KG1 (cell line): Measurements from ENCODE around the gene SLC6A16.
"Not testable (repeated sequence)": the region's sequence is repeated elsewhere in the genome, so short reads cannot be mapped to it uniquely, and the experiment has no call there.

Experiments
- DNase-seq: peaks from one replicate; lab custom pipeline; 2025; lab: John Stamatoyannopoulos, UW

SLC6A16 gene

DNA sequence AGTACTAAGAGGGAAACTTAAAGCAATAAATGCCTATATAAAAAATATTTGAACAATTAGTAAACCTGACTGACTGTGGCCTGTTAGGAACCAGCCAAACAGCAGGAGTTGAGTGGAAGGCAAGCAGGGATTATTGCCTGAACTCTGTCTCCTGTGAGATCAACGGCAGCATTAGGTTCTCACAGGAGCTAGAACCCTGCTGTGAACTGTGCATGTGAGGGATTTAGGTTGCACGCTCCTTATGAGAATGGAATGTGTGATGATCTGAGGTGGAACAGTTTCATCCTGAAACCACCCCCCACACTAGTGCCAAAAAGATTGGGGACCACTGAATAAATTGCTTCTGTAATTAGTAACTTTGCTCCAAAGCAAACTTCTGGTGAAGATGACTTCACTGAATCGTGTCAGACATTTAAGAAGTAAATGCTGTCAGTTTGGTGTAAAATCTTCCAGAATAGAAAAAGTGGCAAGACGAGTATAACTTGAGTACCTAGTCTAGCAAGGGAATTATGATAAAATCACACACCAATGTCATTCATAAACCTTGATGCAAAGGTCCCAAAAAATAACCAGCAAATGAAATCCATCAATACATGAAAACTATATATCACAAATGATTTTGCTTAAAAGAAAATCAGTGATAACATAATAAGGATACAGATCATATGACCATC is 53.8 kb downstream of the SLC6A16 start:
- DNase-seq: no peak

DNA sequence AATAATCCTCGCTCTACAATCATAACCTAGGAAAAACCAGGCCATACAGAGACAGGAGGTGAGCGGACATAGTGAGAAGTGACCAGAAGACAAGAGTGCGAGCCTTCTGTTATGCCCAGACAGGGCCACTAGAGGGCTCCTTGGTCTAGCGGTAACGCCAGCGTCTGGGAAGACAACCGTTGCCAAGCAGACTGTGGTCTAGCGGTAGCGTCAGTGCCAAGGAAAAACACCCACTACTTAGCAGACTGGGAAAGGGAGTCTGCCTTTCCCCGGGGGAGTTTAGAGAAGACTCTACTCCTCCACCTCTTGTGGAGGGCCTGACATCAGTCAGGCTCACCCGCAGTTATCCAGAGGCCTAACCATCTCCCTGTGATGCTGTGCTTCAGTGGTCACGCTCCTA is 58.6 kb downstream of the SLC6A16 start:
- DNase-seq: not testable (repeated sequence)

DNA sequence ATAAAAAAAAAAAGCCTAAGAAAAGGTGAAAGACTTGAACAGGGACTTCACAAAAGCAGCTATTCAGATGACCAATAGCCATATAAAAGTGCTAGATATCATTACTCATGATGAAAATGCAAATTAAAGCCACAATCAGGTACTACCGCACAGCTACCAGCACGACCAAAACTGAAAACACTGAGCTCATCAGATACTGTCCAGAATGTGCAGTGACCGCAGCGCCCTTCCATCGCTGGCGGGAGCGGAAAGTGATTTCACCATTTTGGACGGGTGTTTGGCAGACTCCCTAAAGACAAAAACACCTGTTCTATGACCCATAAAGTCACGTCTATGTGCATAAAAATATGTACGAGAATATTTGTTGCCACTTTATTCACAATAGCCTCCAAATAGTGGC is 60.7 kb downstream of the SLC6A16 start:
- no peak for DNase-seq

DNA sequence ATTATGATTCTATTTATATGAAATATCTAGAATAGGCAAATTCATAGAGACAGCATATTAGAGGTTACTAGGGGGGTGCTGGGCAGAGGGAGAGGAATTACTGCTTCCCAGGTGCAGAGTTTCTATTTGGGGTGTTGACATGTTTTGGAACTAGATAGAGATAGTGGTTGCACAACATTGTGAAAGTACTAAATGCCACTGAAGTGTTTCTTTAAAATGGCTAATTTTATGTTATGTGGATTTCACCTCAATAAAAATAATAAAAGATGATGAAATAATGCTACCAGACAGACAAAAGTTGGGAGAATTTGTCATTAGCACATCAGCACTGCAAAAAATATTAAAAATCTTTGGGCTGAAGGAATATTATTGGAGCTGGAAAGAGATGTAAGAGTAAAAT is 63.4 kb downstream of the SLC6A16 start:
- no peak for DNase-seq

DNA sequence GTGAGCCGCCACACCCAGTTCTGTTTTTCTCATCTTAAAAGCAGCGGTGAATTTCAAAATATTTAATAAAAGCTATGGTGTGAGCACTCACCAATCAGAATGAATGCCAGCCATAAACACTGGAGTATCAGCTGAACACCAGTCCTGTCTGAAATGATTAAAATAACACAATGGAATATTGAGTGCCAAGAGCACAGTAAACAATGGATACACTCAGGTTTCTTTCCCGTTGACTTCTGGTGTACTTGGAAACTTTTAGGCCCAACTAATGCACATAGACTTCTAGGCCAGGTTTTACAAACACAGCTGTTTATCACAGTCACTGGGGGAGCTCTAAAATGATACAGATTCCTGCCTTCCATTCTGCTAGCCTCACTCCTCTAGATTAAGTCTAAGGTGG is 68.3 kb downstream of the SLC6A16 start:
- DNase-seq: no peak

DNA sequence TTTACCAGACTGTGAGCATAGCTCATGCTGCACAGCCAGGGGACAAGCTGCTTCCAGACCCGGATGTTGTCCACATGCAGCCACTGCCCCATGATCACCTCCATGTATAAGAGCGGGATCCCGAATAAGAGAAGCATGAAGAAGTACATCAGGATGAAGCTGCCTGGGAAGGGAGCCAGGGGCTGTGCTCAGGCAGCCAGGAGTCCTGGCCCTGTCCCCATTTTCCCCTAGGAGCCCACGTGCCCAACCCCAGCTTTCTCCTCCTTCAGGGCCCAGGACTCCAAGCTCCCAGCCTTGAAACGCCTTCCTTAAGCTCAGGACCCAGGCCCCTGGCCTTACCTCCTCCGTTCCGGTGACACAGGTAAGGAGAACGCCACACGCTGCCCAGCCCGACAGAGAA is 69.3 kb downstream of the SLC6A16 start:
- DNase-seq: no peak

DNA sequence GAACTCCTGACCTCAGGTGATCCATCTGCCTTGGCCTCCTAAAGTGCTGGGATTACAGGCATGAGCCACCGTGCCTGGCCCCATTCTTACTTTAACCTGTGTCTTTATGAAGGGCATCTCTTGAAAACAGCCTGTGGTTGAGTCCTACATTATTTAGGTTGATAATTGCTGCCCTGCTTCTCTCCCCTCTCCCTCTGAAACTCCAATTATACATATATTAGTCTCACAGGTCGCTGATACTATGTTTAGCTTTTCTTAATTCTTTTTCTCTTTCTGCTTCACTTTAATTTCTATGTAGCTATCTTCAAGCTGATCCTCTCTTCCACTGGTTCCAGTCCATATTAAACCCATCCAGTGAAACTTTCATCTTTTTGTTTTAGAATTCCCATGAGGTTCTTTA is 75.1 kb downstream of the SLC6A16 start:
- DNase-seq: no peak

DNA sequence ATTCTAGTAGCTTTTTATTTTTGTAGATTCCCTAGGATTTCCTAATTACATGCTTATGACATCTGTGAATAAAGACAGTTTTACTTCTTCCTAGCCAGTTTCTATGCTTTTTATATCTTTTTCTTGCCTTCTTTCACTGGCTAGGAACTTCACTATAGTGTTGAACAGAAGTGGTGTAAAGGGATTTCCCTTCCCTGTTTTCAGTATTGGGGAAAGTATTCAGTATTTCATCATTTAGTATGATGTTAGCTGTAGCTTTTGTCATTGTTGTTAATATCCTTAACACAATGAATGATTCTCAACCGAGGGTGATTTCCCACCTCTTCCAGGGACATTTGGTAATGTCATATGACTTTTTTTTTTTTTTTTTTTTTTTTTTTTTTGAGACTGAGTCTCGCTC is 77.3 kb downstream of the SLC6A16 start:
- no peak for DNase-seq

DNA sequence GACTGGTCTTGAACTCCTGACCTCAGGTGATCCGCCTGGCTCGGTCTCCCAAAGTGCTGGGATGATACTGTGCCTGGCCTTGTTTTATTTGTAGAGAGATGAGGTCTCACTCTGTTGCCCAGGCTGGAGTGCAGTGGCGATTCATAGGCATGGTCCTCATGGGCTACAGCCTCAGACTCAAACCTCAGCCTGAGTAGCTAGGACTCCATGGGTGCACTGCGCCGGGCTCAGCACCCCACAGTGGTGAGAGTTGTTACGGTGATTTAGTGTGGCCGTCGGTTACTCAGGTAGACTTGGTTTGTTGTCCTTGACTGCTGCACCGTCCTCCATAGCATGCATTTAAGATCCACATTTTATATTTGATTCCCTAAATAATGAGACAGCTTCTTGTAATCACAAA is 80.7 kb downstream of the SLC6A16 start:
- DNase-seq: no peak

DNA sequence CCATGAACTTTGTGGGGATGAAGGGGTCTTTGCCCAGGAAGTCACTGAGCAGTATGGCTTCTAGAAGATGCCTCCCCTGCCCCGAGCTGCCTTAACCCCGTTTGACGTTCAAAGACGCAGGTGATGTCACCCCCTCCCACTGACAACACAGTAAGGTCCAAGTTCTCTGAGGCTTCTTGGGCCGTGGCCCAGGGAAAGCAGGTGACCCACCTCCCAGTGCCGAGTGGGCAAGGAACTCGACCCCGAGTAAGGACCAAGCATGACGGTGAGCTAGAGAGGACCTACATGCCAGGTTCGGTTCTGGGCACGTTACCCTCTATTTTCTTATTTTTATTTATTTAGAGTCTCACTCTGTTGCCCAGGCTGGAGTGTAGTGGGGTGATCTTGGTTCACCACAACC is 81.3 kb downstream of the SLC6A16 start:
- no peak for DNase-seq

DNA sequence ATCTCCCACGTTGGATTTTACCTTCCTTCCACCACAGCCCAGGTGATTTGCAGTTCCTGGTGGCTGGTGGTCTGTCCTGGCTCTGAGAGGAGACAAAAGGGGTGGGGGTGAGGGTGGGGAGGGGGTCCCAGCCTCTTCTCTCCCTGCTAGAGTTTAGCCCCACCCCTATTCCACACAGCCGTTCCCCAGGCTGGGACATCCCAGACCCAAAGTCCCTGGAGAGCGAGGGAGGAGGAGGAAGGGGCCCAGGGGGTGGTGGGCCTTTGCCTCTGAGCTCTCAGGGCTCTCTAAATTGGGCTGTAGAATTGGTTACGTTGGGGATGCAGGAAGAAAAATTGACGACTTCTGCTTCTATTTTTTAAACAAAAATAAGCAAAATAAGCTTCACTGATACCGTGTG is 81.9 kb downstream of the SLC6A16 start:
- no peak for DNase-seq

DNA sequence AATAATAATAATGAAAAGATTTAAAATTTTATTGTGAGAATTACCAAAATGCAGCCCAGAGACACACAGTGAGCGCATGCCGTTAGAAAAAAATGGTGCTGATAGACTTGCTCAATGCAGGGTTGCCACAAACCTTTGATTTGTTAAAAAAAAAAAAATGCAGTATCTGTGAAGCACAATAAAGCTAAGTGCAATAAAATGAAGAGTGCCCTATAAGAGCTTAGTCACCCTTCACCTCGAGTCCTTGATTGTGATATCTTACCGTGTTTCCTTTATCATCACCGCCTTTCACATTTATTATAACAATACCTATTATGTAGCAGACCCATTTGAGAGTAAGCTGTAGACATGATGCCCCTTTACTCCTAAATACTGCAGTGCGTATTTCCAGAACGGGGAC is 83.2 kb downstream of the SLC6A16 start:
- DNase-seq: no peak
